NCI-H510A treated with DMSO at 0.1 percent for 48 hours (cell line): Measurements from ENCODE around the gene ECI2.
"Not testable (repeated sequence)": the region's sequence is repeated elsewhere in the genome, so short reads cannot be mapped to it uniquely, and the experiment has no call there.

Source experiments
- DNase-seq: peaks from one replicate; lab custom pipeline; 2025; lab: John Stamatoyannopoulos, UW

Gene ECI2

GRCh38 chr6:4138186-4138585, 2.8 kb upstream of the ECI2 start:
- no peak for DNase-seq

- DNase-seq: no peak
Observed at GRCh38 chr6:4136354-4136831, 1.0 kb upstream of the ECI2 start.

DNA sequence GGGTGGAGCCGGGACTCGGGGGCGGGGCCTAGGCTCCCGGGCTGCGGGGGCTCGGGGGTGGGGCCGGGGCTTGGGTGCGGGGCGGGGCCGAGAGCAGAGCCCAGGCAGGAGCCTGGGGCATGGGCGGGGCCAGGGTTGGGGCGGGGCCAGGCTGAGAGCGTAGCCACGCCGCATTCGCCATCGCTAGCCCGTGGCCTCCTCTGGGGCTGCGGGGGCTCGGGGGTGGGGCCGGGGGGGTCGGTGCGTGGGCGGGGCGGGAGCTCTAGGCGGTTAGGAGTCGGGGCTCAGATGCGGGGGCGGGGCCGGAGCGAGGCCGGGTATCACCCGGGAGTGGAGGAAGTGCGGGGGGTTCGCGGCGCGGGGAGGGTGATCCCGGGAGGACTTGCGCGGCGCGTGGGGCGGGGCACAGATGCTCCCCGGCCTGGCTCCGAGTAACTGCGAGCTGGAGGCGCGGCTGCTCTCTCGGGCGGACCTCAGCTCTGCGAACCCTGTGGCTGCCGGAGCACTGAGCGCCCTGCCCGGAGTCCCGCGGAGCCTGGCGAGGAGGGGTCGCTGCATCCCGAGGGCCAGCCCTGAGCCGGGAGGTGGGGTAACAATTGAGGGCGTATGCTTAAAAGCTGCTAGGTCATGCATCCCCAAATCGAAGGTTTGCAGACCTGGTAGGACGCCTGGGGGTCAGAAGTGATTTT, 434 bp upstream of the ECI2 start:
- DNase-seq: peak; percentile 81

DNA sequence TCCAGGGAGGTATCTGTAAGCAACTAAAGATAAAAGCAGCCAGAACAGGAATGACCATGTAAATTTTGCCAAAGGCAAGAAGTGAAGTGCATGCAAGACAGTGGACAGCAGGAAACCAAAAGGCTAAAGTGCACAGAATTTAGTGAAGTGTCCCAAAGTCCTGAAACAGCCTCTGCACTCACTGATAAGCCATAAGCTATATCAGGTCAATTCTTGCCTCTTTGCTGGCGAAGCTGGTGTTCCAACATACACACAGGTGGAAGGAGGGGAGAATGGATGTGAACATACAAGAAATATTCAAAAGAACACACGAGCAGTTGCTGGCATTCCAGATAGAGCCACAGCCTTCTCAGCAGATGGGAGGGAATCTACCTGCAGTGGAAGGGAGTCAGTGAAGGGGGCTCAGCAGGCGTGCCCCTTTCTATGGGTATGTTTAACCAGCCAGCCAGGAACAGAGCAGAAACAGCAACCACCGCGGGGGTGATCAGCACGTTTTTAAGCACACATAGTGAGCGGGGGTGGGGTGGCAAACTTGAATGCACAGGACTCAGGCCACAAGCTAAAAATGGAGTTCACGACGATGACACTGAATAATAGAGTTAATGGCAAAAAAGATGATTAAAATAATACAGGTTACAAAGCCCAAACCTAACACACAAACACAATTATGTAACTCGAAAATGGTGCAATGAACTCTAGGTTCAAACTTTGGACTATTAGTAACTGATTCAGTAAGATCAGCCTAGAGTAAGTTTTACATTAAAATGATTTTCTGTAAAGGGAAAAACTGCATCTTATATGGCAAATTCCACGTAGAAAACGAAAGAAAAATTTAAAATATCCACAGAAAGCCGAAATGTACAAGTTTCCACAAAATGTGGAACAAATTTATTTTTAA, 1.2 kb downstream of the ECI2 start:
- peak; percentile 1 for DNase-seq

GRCh38 chr6:4130357-4130987, 4.9 kb downstream of the ECI2 start:
- DNase-seq: peak; percentile 2

DNA sequence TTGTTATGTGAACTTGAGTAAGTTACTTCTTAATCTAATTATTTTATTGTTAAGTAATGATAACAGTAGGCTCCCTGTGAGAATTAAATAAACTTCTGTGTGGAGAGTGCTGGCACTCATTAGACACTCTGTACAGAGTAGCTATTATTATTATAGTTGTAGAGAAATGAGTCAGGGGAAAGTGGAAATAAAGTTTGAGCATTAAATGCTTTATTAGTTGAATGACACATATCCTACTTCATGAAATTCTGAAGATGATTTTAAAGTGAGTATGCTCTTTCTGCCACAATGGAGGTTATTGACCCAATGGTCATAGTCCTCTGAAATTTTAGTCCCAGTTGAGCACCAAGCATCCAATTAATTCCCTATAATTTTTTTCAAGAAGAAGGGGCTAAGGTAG, 5.9 kb downstream of the ECI2 start:
- no peak for DNase-seq

DNA sequence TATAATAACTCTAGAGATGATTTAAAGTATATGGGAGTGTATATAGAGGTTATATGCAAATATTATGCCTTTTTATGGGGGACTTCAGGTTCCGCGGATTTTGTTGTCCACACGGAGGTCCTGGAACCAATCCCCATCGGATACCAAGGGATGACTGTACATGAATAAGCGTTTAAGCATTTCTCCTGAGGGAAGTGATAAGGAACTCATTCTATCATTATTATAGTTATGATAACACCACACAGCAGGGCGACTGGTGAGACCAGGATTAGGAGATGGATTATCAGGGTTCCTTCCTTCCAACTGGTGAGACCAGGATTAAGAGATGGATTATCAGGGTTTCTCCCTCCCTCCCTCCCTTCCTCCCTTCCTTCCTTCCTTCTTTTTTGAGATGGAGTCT, 6.6 kb downstream of the ECI2 start:
- no peak for DNase-seq

DNA sequence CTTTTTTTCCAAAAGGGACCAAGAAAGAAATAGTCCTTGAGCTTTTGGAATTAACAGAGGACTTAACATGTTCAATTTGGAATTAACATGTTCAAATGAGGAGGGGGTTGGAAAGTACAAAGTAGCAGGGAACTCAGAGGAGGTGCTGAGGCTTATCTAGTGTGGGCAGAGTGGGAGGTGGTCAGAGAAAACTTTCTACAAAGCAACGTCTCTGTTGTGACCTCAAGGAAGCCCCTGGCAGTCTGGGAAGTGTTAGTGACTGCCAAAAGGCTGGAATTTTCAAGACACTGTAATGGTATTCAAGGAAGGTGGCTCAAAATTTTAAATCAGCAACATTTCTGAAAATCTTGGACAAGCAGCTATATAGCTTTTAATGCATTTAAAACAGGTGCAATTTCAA, 7.3 kb downstream of the ECI2 start:
- no peak for DNase-seq

DNA sequence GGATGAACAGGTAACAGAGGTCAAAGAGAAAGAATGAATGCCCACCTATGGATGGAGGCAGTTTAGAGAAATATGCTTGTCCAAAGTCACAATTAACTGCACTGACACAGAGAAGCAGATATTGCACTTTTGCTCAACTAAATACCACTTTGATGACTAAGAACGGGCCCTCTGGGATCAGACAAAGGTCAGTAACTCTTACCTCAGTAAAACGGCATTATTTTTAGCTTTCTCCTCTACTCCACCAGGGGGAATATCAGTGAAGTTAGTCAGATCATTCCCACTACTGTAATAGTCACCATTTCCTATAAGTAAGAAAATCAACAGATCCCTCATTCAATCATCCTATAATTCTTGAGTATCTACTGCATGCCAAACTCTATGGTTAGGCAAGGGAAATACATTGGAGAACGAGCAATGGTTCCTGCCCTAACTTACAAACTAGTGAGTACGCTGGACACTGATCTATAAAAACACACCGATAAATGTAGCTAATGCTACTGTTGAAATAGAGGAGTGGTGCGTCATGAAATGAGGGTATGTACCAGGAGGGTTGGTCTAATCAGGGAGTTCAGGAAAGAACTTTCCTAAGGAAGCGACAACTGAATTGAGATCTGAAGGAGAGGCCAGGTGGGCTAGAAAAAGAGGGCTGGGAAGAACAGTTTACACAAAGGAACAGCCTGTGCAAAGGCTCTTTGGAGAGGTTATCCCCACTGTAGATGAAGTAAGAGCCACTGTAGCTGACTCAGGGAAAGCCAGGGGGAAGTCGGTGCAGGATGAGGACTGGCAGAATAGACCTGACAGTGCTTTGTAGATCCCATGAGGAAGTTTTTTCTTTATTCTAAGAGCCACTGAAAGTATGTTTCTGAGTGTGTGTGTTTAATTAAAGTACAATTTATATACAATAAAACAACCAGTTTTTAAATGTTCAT, 9.2 kb downstream of the ECI2 start:
- no peak for DNase-seq

DNA sequence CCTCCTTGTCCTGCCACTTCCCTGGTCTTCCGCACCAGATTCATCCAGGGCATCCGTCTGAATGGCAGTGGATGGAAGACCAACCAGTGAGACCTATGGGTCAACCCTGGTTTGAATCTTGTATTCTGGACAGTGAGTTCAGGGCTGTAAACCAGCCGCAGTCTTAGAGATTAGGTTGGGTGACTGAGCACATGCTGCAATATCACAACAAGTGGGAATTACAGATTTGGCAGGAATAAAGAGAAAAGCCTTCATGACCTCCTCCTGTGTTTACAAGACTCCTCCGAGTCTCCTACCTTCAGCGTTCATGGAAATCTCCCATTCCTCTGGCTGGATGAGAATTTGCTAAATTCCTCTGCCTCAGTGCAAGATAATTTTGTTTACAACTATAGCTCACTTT, 9.9 kb downstream of the ECI2 start:
- DNase-seq: no peak

DNA sequence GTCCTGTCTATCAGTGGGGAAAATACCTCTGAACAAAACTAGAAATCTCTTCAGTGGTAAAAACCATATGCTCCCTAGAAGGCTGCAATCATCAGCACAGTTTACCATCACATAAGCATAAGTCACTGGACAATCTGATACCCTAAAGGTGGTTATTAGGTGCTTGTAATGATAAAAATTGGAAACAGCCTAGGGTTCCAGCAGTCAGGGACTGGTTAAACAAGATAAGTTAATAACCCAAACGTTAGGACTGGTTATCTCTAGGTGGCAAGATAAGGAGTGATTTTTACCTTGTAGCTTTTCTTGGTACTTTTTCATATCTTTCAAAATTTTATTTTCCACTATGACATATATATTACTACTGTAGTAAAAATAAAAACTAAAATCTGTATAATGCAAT, 11.0 kb downstream of the ECI2 start:
- no peak for DNase-seq

DNA sequence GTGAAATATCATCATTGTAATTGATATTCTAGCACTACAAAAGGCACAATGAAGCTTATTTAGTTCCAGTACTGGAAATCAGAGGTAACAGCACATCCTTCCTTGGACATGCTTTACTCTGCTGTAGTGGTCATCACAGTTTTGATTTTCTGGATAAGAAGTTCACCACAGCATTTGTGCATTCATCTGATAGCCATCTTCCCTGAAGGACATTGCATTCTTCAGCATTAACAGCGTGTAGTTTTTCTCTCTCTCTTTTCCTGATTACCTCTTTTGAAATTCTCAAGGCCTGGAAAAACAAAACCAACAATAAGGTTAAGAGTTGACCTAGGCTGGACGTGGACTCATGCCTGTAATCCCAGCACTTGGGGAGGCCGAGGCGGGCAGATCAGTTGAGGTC, 19.6 kb downstream of the ECI2 start:
- no peak for DNase-seq

GRCh38 chr6:4114123-4114522, 21.3 kb downstream of the ECI2 start:
- DNase-seq: no peak

DNA sequence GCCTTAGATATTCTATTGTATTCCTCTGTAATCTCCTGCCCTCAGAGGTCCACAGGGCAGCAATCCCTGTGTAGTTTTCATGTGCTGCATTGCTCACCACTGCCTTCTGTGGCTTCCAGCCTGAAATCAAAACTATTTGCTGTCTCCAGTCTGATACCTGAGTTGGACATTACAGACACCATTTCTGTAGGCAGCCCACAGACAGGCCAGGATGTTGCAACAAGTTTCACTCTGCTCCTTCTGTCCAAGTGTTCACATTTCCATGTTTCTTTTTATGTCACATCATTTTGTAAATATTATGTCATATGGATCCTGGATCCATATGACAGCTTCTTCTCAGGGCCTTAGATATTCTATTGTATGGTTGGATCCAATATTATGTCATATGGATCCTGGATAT, 21.7 kb downstream of the ECI2 start:
- no peak for DNase-seq

GRCh38 chr6:4112366-4112765, 23.0 kb downstream of the ECI2 start:
- DNase-seq: no peak

GRCh38 chr6:4109363-4109815, 26.0 kb downstream of the ECI2 start:
- DNase-seq: not testable (repeated sequence)

DNA sequence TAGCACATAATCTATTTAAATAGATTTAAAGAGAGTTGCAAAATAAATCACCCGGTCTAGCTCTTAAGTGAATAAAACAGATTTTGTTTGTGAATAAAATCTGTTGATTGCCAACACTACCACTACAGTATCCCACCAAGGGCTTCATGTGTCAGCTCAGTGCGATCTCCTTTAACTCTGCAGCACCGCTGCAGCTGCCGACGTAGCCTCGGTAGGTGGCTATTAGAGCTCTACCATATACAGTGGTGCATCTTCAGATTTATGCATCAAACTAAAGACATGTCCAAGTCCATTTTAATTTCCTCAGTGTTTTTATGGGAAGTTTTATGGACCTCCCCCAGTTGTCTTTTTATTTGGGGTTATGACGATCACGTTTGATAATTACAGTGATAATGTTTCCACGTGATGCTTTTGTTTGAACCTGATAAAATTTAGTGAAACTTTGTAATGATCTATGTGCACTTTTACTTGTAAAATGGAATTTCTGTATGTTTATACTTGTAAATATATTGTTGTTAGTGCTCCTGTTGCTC, 26.7 kb downstream of the ECI2 start:
- no peak for DNase-seq

- no peak for DNase-seq
Observed at GRCh38 chr6:4107873-4108272, 27.5 kb downstream of the ECI2 start.

- no peak for DNase-seq
Observed at GRCh38 chr6:4105980-4106536, 29.3 kb downstream of the ECI2 start.

- no peak for DNase-seq
Observed at GRCh38 chr6:4103929-4104328, 31.4 kb downstream of the ECI2 start.

GRCh38 chr6:4102687-4103244, 32.6 kb downstream of the ECI2 start:
- peak; percentile 1 for DNase-seq
